Measurements from ENCODE around the gene OMA1.

DNA sequence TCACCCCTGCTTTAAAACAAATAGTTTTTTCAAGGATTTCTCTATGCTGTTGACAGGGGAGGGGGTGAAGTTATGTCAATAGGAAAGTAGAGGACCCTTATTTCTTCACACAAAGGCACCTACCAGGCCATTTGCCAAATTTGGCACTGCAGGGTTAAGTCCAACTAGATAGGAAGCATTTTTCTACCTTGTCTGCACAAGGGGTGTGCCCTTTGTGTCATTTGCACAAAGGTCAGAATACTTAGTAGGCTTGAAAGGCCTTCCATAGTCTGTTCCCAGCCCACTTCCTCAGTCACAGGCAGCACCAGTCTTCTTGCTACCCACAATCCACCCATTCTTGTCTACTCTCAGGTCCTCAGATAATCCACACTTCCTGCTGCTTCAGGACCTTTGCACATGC, 23.6 kb upstream of the OMA1 start:
- TF ChIP-seq FOXM1 (IDR thresholded peaks at IDR 0.05; ENCODE audit: borderline replicate concordance), result no peak
- TF ChIP-seq BHLHE40 (IDR thresholded peaks at IDR 0.05; ENCODE audit: borderline replicate concordance), result no peak
- TF ChIP-seq HDGF (IDR thresholded peaks at IDR 0.05; ENCODE audit: borderline replicate concordance), result no peak
- no peak for TF ChIP-seq ELF4 (IDR thresholded peaks at IDR 0.05)
- no peak for TF ChIP-seq CTBP1 (IDR thresholded peaks at IDR 0.05; ENCODE audit: borderline replicate concordance)
- no peak for TF ChIP-seq ARNT (IDR thresholded peaks at IDR 0.05)
